COLO668 (cell line): ENCODE results near the gene TNNT2.

Source experiments
- DNase-seq: peaks from one replicate; lab custom pipeline; 2025; ENCODE audit not compliant: unreplicated experiment; lab: John Stamatoyannopoulos, UW

TNNT2 gene

DNA sequence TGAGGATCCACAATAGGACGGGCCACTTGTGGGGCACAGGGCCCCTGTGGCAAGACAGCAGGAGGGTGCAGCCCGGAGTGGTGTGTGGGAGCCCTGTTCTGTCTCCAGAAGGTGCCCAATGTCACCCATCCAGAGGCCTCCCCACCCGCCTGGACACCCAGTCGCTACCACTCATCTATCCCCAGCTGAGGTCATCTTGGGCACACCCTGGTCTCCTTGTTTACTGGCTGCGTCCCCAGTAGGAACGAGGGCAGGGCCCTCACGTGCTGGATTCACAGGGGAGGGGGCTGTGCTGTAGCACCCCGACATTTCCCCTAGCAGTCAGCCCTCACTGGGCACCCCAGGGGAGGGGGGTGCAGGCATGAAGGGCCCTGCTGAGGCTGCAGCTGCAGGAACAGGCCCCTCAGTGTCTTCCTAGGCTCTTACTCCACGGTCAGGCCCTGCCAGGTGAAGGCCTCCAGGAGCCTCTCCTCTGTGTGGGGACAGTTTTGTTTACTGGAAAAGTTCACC is 2.3 kb upstream of the TNNT2 start:
- DNase-seq, result no peak

DNA sequence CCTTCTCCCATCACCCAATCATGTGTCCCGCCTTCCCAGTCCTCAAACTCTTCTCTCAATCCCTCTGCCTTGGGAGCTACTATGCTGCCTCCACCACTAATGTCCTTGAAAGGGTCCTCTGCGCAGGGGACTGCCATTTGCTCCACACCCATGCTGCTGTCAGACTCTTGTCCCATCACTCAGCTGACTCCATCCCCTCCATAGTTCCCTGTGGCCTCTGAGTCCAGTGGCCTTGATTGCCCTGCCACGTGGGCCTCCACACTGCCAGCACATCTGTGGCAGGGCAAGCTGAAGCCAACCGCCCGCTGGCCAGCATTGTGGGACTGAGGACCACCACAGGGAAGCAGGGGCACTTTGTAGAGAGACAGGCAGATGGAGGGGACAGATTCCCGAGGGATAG is 1.3 kb upstream of the TNNT2 start:
- no peak for DNase-seq

DNA sequence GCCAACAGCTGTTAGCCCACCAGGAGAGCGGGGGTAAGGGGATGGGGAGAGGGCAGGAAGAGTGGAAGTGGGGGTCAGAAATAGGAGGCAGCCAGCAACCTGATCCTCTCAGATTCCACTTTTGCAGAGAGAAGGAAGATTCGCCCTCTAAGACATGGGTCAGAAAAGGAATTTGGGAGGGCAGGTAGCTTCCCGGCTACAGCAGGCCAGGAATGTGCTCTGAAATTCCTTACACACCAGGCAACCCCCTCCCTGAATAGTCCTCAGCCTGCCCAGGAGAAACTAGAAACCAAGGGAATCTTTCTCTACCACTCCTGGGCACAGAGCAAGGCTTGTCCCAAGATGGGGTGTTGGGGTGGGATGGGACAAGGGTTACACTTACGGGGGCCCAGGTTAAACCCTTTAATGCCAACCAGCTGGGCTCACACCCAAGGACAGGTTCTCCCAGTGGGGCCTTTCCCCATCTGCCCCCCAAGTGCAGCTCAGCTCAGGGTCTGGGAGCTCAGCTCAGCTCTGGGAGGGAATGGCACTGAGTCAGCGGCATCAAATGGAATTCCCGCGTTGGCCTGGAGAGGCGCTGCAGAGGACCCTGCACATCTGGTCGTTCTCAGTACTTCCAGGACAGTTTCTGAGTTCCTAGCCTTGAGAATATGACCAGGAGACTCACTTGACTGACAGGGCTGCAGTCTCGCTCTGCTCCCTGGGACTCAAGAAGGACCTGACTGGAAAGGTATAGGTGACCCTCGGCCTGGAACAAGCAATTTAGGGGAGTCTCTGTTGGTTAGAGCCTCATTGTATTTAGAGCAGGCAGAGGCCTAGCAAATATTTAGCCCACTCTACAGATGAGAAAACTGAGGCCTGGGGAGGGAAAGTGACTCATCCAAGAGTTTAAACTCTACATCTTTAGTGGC is 761 bp downstream of the TNNT2 start:
- peak; percentile 38 for DNase-seq

DNA sequence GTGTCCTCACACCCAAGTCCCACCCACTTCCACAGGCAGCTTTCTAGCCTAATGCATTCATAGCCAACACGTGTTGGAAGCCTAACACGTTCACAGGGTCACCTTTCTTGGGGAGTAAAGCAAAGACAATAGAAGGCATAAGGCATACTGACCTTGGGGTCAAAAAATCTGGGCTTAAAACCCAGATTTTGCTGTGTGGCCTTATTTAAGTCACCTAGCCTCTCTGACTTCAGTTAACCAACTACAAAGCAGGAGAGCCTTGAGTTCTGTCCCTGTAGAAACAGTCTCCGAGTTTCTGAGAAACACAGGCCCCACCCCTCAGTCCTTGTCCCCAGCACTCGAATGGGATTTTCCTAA is 1.4 kb downstream of the TNNT2 start:
- DNase-seq, result no peak

DNA sequence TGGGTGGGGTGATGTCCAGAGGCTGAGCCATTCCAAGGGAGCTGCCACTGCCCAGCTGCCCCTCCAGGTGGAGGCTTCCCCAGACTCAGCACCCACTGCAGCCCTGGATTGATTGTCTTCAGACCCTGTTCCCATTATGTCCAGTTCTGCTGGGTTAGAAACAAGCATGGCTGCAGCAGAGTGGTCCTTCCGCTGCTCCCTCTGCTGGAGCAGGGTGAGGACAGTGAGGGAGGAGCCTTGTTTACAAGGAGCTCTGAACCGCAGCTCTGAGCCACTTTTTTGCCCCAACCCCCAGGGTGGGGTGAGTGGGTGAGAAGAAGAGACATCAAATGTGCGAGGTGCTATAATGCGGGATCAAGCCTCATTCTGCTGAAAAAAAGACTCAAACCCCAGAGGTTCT is 2.3 kb downstream of the TNNT2 start:
- DNase-seq, result no peak

DNA sequence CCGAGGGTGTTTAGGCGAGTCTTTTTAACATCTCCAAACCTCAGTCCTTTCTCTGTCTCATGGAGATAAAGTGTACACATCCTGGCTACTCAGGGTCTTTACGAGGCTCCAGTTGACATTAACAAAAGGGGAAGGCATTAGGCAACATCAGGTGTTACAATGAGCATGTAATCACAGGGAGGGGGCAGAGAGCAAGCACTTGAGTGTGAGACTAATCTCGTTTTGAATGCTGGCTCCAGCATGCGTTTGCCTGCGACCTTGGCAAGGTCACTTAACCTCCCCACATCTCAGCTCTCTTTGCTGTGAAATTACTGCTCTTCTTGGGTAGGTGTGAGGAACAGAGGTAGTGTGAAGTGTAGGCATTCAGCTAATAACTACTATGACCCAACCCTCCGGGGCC is 3.1 kb downstream of the TNNT2 start:
- peak; percentile 27 for DNase-seq

DNA sequence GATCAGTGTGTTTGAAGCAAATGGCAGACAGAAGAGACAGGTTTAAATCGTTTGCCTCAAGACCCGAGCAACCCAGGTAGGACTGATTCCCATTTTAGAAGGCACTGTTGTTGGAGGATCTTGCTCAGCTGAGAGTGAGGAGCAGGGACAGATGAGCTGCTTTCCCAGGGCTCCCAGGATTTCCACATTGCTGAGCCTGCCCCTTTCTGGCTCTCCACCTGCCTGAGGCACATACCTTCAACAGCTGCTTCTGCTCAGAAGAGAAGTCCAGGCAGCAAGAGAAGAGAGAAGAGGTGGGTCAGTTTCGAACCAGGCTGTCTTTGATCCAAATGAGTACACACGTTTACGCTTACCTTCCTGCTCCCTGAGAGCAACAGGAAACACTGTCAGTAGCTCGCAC is 5.7 kb downstream of the TNNT2 start:
- DNase-seq, result no peak

DNA sequence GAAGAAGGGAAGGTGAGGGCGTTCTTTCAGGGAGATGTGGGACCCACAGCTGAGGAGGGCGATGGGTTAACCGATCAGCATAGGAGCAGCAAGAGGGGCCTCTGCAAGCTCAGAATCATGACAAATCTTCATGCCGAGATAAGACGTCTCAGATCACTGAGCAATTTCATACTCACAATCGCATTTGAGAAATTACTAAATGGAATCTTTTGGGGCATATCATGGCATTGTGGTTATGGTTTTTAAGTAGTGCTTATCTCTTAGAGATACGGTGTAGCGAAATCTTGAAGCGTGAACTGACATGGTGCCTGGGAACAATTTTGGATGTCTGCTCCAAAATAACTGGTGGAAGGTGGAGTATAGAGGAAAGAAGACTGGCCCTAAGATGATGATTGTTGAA is 6.2 kb downstream of the TNNT2 start:
- no peak for DNase-seq

DNA sequence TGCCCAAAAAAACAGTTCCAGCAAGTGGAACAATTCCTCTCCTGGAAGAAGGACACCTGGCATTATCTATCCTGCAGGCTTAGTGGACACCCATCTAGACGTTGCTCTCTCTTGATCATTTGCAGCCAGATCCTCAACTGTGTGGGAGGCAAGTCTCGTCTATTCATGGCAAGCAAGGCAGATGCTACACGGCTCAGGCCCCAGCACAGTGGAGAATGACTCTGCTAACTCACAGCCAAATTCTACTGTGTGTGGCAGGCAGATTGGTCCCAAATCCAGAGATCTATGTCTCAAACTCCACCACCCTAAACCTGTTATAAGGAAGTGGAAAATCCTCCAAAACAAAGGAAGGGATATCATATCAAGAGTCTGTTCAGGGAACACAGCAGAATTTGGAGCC is 7.0 kb downstream of the TNNT2 start:
- DNase-seq, result no peak

DNA sequence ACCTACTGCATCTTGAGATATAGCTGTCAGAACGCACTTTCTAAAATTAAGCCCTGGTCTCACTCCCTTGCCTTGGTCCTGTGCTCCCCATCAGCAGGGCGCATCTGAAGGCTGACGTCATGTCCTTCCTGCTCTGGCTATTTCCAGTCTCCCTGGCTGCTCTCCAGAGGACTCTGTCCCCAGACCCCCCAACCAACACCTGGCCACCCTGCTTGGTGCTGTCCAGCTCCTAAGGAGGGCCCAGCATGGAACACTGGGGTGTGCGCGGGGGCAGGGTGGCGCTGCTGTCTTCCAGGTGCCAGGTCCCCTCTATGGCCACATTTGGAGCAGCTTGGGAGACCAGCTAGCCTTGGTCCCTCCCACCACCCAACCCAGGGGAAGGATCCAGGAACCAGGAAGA is 8.3 kb downstream of the TNNT2 start:
- DNase-seq, result no peak

DNA sequence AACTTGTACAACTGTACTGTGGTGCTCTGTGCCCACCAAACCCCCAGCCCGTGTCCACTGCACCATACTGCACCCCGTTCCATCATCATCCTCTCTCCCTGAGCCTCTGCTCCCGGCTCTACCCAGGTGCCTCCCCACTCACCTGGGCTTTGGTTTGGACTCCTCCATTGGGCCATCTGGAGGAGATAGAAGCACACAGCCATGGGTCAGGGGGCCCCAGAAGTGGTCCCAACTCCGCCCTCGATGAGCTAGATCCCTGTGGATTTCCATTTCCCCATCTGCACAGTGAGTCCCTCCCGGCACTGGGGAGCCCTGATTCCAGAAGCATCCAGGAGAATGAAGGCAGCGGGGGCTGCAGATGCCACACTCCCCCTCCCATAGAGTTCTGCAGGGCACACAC is 10.8 kb downstream of the TNNT2 start:
- no peak for DNase-seq

DNA sequence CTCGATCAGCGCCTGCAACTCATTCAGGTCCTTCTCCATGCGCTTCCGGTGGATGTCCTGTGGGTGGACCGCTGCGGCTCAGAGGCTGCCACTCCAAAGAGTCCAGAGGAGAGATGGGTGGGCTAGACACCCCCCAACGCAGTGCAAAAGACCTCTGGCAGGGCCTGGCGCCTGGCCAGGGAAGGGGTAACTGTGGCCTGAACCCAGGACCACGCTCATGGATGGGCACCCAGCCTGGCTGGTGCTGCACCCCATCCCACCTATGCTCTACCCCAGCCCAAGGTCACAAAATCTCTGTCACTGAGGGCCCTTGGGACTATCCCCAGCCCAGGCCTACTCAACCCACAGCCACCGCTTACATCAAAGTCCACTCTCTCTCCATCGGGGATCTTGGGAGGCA is 12.2 kb downstream of the TNNT2 start:
- DNase-seq, result no peak

DNA sequence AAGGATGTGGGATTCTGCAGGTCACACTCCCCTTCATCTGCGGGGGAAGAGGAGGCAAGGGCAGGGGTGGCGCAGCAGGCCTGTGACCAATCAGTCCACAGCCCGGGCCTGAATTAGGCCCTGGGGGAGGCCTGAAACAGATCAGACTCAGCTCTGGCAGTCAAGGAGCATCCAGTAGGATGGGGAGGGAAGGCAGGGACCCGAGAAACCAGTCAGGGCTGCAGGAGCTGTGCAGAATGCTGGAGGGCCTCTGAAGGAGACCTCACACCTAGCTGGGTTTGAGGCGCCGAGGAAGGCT is 12.7 kb downstream of the TNNT2 start:
- DNase-seq, result no peak

DNA sequence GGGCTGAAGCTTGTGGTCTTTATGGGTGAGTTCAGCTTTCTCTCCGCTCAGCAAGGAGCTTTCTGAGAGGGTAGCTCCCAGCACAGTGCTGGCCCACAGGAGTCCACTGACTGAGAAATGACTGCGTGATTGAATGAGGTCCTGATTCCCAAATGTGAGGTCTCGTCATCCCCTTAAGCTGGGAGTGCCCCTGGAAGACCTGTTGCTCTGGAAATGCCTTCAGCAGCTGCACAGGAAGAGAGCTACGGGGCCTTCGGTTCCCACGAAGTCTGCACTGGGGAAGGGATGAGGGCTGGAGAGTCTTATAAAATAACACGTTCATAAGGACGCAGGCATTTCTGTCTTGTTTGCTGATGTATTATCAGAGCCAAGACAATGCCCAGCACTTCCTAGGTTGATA is 14.0 kb downstream of the TNNT2 start:
- no peak for DNase-seq

DNA sequence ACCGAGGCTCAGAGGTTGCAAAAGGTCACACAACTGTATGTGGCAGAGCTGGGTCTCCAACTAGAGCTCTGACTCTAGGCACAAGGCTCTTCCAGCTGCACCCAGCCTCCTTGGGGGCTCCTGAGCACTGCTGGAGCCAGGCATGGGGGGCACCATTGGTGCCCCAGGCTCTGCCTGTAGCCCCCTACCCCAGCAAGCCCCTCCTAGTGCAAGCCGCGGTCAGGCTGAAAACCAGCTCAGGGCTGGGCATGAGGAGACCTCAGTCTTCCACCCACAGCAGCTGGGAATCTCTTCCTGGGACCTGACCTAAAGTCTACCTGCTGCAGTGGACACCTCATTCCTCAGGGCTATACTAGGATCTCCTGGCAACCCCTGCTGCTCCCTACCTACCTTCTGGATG is 14.6 kb downstream of the TNNT2 start:
- no peak for DNase-seq

DNA sequence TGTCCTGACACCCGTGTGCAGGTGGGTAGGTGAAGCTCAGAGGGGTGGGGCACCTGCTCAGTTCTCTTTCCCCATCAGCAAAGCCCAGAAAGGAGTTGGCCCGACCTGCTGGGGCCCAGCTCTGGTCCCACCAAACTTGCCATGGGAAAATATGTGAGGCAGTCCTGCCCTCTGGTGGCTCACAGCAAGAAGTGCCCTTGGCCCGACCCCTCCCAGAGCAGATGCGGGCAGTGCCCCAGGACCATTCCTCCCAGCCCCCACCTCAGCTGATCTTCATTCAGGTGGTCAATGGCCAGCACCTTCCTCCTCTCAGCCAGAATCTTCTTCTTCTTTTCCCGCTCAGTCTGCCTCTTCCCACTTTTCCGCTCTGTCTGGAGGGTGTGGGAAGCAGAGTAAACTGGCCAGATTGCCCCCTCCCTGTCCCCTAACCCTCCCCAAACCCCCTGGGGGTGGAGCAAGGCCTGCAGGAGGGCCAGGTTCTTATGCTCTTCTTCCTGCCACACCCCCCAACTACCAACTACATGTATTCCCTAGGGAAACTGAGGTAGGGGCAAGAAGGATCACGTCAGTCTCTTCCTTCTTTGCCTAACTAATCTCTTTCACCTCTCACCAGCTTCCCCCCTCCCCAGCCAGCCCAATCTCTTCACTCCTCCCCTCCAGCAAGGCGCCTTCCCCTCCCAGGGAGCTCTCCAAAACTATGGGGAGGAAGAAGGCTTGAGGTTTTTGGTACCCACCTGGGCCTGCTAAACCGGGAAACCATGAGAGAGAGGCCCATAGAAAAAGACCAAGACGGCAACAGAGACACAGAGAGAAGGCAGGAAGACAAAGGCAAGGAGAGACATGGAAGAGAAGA is 15.6 kb downstream of the TNNT2 start:
- peak; percentile 44 for DNase-seq

DNA sequence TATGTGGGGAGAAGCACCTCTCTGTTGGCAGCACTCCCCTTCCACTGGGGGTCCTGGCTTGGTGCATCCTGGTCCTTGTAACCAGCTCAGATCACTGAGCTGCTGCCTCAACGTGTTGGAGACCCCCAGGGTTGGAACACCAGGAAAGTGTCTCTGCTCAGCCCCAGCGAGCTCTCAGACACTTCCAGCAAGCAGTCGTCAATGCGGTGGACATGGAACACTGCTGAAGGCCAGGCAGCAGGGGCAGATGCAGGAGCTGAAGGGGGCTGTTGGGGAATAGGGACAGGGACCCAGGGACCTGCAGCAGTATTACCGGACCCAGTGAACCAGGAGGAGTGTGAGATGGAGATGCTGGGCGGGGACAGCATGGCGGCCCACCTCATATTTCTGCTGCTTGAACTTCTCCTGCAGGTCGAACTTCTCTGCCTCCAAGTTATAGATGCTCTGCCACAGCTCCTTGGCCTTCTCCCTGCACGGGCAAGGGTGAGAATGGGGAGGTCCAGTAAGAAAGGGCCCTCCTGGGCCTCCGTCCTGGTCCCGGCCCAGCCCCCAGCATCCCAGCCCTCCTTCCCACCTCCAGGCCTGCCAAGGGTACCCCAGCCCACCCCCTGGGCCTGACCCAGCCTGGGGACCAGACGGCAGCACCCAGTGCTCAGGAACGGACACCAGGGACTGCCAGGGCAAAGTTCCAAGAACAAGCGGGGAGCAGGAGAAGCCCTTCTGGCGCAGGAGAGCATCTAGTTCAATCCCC is 16.4 kb downstream of the TNNT2 start:
- no peak for DNase-seq

DNA sequence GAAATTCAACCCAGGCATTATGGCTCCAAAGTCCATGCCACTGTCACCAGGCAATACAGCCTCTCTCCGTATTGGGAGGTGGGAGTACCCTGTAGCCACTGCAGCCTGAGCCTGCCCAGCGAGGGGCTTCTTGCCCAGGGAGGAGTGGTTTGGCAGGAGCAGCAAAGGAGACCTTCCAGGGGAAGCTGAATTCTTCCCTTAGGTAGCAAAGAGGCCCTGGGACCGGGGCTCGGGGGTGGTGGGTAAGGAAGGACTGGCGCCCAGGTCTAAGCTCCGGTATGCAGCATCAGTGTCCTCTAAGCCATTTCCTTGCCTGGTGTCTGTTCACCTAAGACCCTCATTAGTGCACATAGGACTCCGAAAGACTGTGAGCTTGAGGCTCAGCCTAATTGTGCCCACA is 17.0 kb downstream of the TNNT2 start:
- DNase-seq, result no peak

DNA sequence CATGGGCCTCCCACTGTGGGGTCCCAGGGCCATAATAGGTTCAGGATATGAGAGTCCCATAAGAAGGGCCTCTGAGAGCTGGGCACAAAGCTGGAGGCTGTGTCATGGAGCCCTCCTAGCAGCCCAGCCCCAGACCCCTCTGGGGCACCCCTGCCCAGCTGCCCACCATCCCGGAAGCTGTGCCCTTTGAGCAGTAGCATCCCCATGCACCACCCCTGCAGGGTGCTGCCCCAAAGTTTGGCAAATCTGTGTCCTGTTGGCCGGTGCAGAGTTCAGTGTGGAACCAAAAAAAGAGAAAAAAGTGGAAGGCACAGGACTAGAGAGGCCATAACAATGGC is 17.6 kb downstream of the TNNT2 start:
- DNase-seq, result no peak

DNA sequence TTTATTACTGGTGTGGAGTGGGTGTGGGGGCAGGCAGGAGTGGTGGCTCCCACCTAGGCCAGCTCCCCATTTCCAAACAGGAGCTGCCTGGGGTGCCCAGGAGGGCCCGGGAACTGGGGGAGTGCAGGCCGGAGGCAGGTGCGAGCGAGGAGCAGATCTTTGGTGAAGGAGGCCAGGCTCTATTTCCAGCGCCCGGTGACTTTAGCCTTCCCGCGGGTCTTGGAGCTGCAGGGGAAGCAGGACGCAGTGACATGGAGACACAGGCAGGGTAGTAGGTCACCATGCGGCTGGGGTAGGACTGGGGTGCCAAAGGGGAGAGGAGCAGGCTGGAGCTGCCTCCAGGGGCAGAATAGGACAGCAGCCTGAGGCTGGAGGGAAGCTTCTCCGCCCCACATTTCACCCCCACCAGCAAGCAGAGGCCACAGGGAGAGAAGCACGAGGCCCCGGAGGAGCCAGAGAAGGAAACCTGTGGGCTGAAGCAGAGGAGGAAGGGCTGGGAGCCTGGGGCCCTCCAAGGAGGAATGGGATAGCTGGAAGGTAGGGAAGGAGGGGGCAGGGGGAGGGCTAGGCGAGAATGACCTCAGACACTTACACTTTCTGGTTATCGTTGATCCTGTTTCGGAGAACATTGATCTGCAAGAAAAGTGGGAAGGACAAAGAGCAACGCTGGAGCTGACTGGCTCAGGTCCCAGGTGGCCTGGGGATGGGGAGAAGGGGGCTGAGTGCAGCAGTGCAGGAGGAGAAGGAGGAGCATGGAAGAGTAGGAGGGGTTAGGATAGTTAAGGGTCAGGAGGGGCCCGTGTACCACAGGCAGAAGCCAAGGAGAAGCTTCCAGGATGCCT is 18.2 kb downstream of the TNNT2 start:
- no peak for DNase-seq

DNA sequence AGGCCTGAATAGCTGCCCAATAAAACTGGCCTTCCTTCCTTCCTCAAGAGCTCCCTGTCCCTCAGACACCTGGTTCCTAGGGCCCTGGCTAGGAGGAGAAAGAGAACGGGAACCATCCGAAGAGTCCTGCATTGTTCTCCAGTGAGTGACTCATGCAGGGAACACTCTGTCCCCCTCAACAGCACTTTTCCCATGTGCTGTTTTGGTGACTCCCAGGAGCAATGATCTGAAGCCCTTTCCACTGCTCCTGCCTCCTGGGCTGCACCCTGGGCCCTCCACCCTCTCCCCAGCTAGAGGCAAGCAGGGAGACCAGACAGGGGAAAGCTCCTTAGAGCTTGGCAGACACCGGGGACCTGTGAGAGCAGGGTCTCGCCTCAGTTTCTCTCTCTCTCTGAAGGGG is 18.9 kb downstream of the TNNT2 start:
- DNase-seq, result no peak
